Spleen (tissue), 7 donors: ENCODE results near the gene BBX.

ENCODE experiments used
- POLR2A ChIP-seq, 3 donors: fragments of 450-650 bp; IDR thresholded peaks; one replicate each; pipeline ENCODE4 v1.5.1; 2017; ENCODE audit warnings: antibody characterized with exemption in 3 of 3, mild to moderate bottlenecking in 1 of 3
- POLR2AphosphoS5 ChIP-seq, 3 donors: sonication (generic); formaldehyde crosslinking; IDR thresholded peaks; one replicate each; pipeline ENCODE4 v1.5.1; 2017; ENCODE audit warnings: antibody characterized with exemption in 3 of 3
- TF ChIP-seq, protein P1 (sequence below), 11 experiments: fragments of 200-600 bp in 7 of 11; fragments of 450-650 bp in 4 of 11; sonication (generic) in 4 of 11; IDR thresholded peaks in 8 of 11; conservative IDR thresholded peaks in 3 of 11; 1 replicate in 7 of 11; 2 replicates in 4 of 11; pipeline versions ENCODE4 v1.4.0 to v1.8.0; 2016 to 2021; ENCODE audit warnings: antibody characterized with exemption in 11 of 11, inconsistent platforms in 4 of 11, mild to moderate bottlenecking in 1 of 11
- donor health status: DM: no; HTN: no; CAD: no; lungs with moderate emphysema.
- donor health status: DM: no; HTN: no; CAD: no.
- donor health status: DM: no; HTN: no; CAD: no.

DNA sequence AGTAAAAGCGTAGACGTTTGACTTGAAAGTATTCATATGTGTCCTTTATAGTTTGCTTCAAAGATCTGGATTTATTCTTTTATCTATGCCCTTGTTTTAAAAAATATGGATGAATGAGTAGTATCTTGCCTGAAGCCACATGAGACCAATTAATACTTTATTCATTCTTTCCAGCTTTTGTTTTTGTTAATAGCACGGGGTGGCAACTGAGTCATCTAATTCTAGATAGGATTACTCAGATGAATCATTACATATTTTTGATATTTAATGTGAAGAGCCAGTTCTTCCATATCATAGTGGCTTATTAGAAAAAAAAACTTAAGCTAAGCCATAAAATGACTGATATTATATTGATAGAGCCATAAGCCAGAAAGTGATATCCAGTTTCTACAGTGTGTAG, 121.9 kb downstream of the BBX start:
- TF ChIP-seq, protein P1, sequence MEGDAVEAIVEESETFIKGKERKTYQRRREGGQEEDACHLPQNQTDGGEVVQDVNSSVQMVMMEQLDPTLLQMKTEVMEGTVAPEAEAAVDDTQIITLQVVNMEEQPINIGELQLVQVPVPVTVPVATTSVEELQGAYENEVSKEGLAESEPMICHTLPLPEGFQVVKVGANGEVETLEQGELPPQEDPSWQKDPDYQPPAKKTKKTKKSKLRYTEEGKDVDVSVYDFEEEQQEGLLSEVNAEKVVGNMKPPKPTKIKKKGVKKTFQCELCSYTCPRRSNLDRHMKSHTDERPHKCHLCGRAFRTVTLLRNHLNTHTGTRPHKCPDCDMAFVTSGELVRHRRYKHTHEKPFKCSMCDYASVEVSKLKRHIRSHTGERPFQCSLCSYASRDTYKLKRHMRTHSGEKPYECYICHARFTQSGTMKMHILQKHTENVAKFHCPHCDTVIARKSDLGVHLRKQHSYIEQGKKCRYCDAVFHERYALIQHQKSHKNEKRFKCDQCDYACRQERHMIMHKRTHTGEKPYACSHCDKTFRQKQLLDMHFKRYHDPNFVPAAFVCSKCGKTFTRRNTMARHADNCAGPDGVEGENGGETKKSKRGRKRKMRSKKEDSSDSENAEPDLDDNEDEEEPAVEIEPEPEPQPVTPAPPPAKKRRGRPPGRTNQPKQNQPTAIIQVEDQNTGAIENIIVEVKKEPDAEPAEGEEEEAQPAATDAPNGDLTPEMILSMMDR (IDR thresholded peaks at IDR 0.05 in 8 of 11, conservative IDR thresholded peaks at IDR 0.05 in 3 of 11): no peak
- TF ChIP-seq POLR2A (IDR thresholded peaks at IDR 0.05) (no peak), POLR2AphosphoS5 (IDR thresholded peaks at IDR 0.05) (no peak)
